GM18498 (cell line): ENCODE results near the gene TLCD4.
"Not testable (repeated sequence)": the region's sequence is repeated elsewhere in the genome, so short reads cannot be mapped to it uniquely, and the experiment has no call there.

ENCODE experiments used
- ATAC-seq: cut with Tn5 transposase; IDR thresholded peaks from one replicate; pipeline ENCODE4 v1.9.1; 2021; ENCODE audit warnings: mild to moderate bottlenecking, moderate library complexity; ENCODE audit not compliant: unreplicated experiment

TLCD4 gene

DNA sequence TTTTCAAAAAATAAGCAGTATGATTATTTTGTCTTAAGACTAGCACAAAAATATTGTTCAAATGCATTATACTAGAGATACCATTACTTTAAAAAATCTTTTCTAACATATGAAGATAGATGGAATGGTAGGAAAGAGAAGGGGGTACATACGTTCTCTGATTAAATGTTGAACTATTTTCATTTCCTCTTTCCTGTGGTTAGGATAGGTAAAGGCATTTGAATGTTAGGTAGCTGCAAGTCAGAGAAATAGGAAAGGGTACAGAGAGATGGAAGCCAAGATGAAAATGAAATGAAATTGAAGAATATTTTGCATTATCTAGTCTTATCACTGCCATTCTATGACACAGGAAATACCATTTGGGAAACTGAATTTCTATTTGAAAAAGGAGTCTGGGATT, 28.3 kb downstream of the TLCD4 start:
- no peak for ATAC-seq

- peak; percentile 58 for ATAC-seq
Observed at GRCh38 chr1:95146637-95147036, 29.5 kb downstream of the TLCD4 start.

- no peak for ATAC-seq
Observed at GRCh38 chr1:95154096-95154495, 36.9 kb downstream of the TLCD4 start.

GRCh38 chr1:95165569-95165968, 48.4 kb downstream of the TLCD4 start:
- not testable (repeated sequence) for ATAC-seq
